HG03520 (cell line): ENCODE results near the gene CHST11.
"Not testable (repeated sequence)": the region's sequence is repeated elsewhere in the genome, so short reads cannot be mapped to it uniquely, and the experiment has no call there.

ENCODE experiments used
- ATAC-seq: cut with Tn5 transposase; IDR thresholded peaks from one replicate; pipeline ENCODE4 v1.9.1; 2021; ENCODE audit warnings: mild to moderate bottlenecking, moderate library complexity; ENCODE audit not compliant: unreplicated experiment

The CHST11 gene

DNA sequence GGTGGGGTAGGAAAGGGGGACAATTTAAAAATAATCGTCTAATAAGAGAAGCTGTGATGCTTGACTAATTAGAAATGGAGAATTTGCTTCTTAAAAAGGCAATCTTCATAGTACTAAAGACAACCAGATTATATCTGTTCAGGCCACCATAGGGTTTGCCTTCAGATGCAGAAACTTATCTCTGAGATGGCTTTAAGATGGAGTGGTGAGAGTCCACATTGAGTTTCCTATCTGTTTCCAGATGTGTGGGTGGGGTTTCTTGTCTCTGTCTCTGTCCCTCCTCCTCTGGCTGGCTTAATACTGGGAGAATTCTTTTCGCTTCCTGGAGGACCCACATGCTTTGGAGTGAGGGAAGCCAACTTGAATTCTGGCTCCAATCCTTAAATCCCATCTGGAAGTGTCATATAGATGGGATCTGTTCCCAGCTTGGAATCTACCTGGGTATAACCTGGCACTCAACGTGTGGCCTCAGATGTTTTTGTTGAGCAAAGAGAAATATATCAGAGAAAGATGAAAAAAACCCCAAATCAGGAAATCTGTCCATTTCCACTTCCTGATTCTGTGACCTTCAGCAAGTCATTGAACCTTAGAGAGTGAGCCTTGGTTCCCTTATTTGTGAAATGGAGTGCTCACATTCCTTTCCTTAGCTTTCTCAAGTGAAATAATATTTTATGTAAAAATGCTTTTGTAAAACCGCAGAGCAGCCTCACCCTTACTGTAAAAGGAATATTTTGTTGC lies 66.4 kb downstream of the CHST11 start:
- ATAC-seq: no peak

- ATAC-seq: no peak
Observed at GRCh38 chr12:104524034-104524832, 67.5 kb downstream of the CHST11 start.

- ATAC-seq: no peak
Observed at GRCh38 chr12:104526320-104526719, 69.6 kb downstream of the CHST11 start.

GRCh38 chr12:104526751-104527150 lies 70.0 kb downstream of the CHST11 start:
- ATAC-seq: no peak

GRCh38 chr12:104527653-104528052 lies 70.9 kb downstream of the CHST11 start:
- not testable (repeated sequence) for ATAC-seq

DNA sequence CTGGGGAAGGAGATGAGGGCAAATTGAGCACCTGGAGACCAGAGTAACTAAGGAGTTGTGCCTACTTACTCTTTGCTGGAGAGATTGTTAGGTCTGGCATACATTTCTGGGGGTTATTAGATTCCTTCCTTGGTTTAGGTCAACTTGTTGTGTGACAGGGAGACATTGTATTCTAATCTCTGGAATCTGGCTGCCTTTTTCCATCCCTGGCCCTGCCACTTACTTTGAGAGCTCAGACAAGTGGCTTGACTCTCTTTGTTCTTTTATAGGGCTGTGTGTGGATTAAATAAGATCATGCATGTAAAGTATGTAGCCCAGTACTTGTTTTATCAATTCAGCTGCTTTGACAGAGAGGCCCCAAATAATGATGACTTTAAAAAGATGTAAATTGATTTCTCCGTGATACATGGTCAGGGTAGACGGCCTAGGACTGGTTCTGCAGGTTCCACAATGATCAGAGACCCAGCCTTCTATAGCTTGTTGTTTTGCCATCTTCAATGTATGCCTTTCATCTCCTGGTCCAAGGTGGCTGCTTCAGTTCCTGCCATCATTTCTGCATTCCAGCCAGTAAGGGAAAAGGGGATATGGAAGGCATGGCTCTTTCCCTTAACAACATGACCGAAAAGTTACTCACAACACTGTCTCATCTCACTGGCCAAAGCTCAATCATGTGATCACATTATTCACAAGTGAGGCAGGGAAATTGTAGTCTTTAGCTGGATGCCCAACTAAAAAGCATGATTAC lies 72.6 kb downstream of the CHST11 start:
- ATAC-seq: no peak

DNA sequence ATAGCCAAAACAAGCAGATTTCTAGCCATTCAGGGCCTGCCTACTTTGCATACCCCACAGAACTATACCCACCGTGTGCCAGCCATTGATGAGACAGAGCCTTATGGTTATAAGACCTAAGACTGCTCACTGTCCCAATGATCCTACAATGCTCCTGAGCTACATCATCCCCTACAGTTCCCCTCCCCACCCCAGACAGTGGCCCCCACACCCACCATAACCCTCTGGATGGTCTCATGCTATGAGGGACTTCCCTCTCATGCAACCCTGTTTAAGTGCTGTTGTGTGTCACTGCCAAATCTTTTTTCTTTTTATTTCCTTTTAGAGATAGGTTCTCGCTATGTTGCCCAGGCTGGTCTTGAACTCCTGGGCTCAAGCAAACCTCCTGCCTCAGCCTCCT lies 75.9 kb downstream of the CHST11 start:
- ATAC-seq: no peak

- ATAC-seq: no peak
Observed at GRCh38 chr12:104533134-104533533, 76.4 kb downstream of the CHST11 start.

DNA sequence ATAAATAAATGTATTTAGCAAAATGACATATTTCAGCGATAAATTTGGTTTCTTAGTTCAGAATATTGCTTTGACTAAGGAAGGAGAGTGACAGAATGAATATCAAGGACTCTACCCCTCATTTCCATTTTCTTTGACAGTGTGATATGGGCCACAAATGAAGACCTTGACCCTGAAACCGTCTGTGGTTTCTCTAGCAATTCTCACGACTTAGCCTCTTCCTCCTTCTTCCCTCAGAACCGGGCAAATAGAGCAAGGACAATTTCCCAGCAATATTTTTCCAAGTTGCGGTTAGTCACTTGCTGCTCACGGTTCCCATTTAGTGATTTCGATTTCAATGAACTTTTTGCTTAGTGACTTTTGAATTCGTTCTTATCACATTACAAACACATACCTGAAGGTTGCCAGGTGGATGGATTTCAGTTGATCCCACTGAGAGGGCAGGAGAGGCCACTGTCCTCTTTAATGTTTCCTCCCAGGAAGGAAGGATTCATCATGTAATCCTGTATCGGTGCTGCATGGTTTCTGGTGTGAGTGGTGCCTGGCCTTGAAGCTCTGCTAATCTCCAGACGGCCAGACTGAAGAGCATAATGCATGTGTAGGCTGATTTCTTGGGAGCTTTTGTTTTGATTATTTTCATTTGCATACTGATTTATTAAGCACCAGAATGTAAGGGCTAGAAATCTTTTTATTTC lies 77.6 kb downstream of the CHST11 start:
- ATAC-seq: no peak

- ATAC-seq: no peak
Observed at GRCh38 chr12:104534857-104535248, 78.1 kb downstream of the CHST11 start.

- ATAC-seq: no peak
Observed at GRCh38 chr12:104535369-104535768, 78.6 kb downstream of the CHST11 start.

DNA sequence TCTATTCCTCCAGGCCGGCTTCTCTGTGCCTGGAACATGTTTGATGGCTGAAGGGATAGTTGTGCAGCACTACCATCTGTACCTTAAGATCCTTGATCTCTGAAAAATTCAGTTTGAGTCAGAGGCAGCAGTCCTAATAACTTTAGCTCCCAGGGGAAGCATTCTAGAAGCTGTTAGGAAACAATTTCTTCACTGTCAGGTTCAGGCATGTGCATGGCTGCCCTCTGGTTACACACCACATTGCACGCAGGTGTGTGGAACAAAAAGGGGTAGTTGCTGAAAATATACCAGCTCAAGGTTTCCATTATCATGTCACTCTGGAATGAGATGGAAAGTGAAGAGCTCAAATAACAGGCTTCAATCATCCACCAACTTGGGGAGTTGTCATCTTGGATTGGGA lies 80.1 kb downstream of the CHST11 start:
- ATAC-seq: no peak

- ATAC-seq: no peak
Observed at GRCh38 chr12:104538056-104538455, 81.3 kb downstream of the CHST11 start.

- no peak for ATAC-seq
Observed at GRCh38 chr12:104538891-104539462, 82.2 kb downstream of the CHST11 start.

DNA sequence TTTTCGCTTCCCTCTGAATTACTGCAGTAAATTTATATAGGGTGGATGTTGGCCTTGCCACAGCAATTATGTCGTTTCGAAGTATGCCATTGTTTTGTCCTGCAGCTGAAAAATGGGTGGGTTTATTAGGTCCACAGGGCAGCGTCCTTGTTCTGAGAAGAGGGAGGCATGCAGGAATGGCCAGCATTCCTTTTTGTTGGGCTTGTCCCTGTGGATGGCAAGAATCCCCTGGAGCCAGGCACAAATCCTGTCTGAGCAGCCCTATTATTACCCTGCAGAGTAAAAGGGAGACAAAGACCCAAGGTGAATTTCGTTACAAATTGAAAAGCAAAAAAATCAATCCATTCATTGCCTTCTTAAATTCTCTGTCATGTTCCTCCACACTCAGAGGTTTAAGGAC lies 88.1 kb downstream of the CHST11 start:
- no peak for ATAC-seq

DNA sequence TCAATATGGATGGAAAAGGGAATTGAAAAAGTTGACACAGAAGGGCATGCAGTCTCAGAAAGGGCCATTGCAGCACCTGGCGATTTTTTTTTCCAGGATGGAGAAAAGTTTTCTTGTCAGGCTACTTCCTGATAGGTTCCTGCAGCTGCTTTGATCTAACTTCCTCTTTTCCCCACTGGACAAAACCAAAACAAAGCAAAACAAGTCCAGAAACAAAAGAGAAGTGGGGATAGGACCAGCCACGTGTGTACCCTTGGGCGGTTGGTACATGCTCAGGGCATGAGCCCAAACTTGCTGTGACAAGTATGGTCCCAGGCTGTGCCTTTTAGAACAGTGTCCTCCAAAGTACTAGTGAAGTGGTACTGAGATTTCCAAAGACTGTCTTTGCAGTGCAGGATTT lies 89.8 kb downstream of the CHST11 start:
- ATAC-seq: no peak

- ATAC-seq: no peak
Observed at GRCh38 chr12:104547235-104547634, 90.5 kb downstream of the CHST11 start.

GRCh38 chr12:104549815-104550480 lies 93.2 kb downstream of the CHST11 start:
- ATAC-seq: no peak

DNA sequence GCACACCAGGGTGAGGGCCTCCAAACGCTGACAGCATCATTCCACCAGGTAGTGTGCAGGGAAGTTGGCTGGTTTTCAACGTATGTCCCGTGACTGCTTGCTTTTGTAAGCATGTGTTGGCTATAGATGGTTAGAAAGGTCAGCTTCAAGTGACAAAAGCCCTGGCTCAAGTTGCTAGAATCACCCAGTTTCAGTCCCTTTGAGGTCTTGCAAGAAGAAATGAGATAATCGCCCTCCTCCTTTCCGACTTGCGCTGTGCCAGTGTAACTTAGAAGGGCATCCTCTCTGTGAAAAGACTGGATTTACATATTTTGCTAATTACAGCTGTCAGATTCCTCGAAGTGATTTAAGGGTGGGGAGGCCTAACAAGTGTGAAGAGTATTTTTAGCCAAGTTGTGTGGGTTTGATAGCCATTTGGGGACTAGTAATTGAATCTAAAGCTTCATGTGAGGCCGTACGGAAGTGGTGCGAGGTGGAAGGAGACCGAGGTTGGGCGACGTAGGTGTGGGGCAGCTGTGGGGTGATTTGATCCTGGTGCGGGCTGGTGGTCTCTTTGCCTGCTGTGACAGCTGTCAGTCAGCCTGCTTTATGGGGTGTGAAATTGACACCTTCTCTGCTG lies 94.7 kb downstream of the CHST11 start:
- no peak for ATAC-seq

DNA sequence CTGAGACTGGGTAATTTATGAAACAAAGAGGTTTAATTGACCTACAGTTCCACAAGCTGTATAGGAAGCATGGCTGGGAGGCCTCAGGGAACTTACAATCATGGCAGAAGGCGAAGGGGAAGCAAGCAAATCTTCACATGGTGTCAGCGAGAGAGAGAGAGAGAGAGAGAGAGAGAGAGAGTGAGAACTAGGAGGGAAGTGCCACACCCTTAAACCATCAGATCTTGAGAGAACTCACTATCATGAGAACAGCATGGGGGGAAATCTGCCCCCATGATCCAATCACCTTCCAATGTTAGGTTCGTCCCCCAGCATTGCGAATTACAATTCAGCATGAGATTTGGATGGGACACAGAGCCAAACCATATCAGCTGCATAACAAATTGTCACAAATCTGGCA lies 96.7 kb downstream of the CHST11 start:
- ATAC-seq: no peak
